Memory B cell (primary cell): ENCODE data around the gene AADAT.

Experiments
- ATAC-seq: fragments of 150-1000 bp; cut with Tn5 transposase; 2 replicates; pipeline ENCODE4 v1.10.0; 2021; ENCODE audit warnings: low read depth, mild to moderate bottlenecking, moderate library complexity
- DNase-seq, 2 donors: peaks; one replicate each; pipeline ENCODE4 v3.0.0; 2022; ENCODE audit warnings: low spot score in 2 of 2
- H3K27ac Mint-ChIP-seq: one replicate; pipeline ENCODE4 v1.8.0; 2022; ENCODE audit warnings: mild to moderate bottlenecking, moderate library complexity, mixed read lengths
- H3K27me3 Mint-ChIP-seq: one replicate; pipeline ENCODE4 v1.8.0; 2022; ENCODE audit warnings: mixed read lengths
- H3K36me3 Mint-ChIP-seq: one replicate; pipeline ENCODE4 v1.8.0; 2022; ENCODE audit warnings: mild to moderate bottlenecking, mixed read lengths
- H3K4me1 Mint-ChIP-seq: one replicate; pipeline ENCODE4 v1.8.0; 2022; ENCODE audit warnings: mixed read lengths
- H3K4me3 Mint-ChIP-seq: one replicate; pipeline ENCODE4 v1.8.0; 2022; ENCODE audit warnings: mild to moderate bottlenecking, moderate library complexity, mixed read lengths
- H3K9me3 Mint-ChIP-seq: one replicate; pipeline ENCODE4 v1.8.0; 2022; ENCODE audit warnings: mixed read lengths

The AADAT gene

GRCh38 chr4:170035231-170035630 lies 54.5 kb downstream of the AADAT start:
- H3K9me3 Mint-ChIP-seq: no peaks in the 10 kb centered on the region
- peaks cover 4% of the 10 kb centered on the region for H3K27me3 Mint-ChIP-seq
- no peaks in the 10 kb centered on the region for H3K36me3 Mint-ChIP-seq
- ATAC-seq (no peak), DNase-seq (no peak)
- H3K27ac Mint-ChIP-seq: no peak overlapping the region
- no peaks in the 10 kb centered on the region for H3K4me1 Mint-ChIP-seq
- no peak overlapping the region for H3K4me3 Mint-ChIP-seq

- Mint-ChIP-seq H3K36me3 (no peaks in the 10 kb centered on the region), H3K27me3 (peaks cover 9% of the 10 kb centered on the region), H3K4me3 (no peak overlapping the region), H3K9me3 (no peaks in the 10 kb centered on the region), H3K4me1 (no peaks in the 10 kb centered on the region), H3K27ac (no peak overlapping the region)
- ATAC-seq (no peak), DNase-seq (no peak)
Measured at GRCh38 chr4:170033999-170034398, 55.8 kb downstream of the AADAT start.

GRCh38 chr4:170030121-170030520 lies 59.6 kb downstream of the AADAT start:
- ATAC-seq (no peak), DNase-seq (no peak)
- peaks cover 5% of the 10 kb centered on the region for H3K4me1 Mint-ChIP-seq
- no peak overlapping the region for H3K4me3 Mint-ChIP-seq
- H3K27ac Mint-ChIP-seq: no peak overlapping the region
- H3K9me3 Mint-ChIP-seq: peaks cover 2% of the 10 kb centered on the region
- H3K27me3 Mint-ChIP-seq: peaks cover 9% of the 10 kb centered on the region
- no peaks in the 10 kb centered on the region for H3K36me3 Mint-ChIP-seq

GRCh38 chr4:170027181-170027829 lies 62.5 kb downstream of the AADAT start:
- peaks cover 5% of the 10 kb centered on the region for H3K4me1 Mint-ChIP-seq
- peaks cover 2% of the 10 kb centered on the region for H3K9me3 Mint-ChIP-seq
- H3K36me3 Mint-ChIP-seq: no peaks in the 10 kb centered on the region
- DNase-seq (peak; percentile 83 to 85), ATAC-seq (peak; percentile 75)
- peak overlapping the region; percentile 87 for H3K4me3 Mint-ChIP-seq
- peak overlapping the region; percentile 63 for H3K27ac Mint-ChIP-seq
- H3K27me3 Mint-ChIP-seq: peaks cover 7% of the 10 kb centered on the region

GRCh38 chr4:170026253-170027021 lies 63.3 kb downstream of the AADAT start, which contains the start of gene MFAP3L:
Gene MFAP3L (minus strand): TSS chr4:170026395. CDS start chr4:170005877, 20,518 bp downstream.
- peak within 1 kb of the TSS; percentile 87 for H3K4me3 Mint-ChIP-seq
- DNase-seq: peak; percentile 65 to 73
- ATAC-seq: peak; percentile 74
- H3K36me3 Mint-ChIP-seq: no peaks in the 10 kb centered on the region
- peaks cover 2% of the 10 kb centered on the region for H3K9me3 Mint-ChIP-seq
- H3K27ac Mint-ChIP-seq: peak within 1 kb of the TSS; percentile 63
- H3K4me1 Mint-ChIP-seq: peaks cover 5% of the 10 kb centered on the region
- peaks cover 7% of the 10 kb centered on the region for H3K27me3 Mint-ChIP-seq

- Mint-ChIP-seq H3K27ac (no peak overlapping the region), H3K4me3 (peak overlapping the region; percentile 76), H3K27me3 (peaks cover 9% of the 10 kb centered on the region), H3K9me3 (peaks cover 2% of the 10 kb centered on the region), H3K4me1 (peaks cover 5% of the 10 kb centered on the region), H3K36me3 (no peaks in the 10 kb centered on the region)
- ATAC-seq: no peak
- peak in 1 of 2 donors; percentile 4 for DNase-seq
Measured at GRCh38 chr4:170025523-170026252, 64.1 kb downstream of the AADAT start.

GRCh38 chr4:170022211-170022610 lies 67.5 kb downstream of the AADAT start:
- peaks cover 5% of the 10 kb centered on the region for H3K27me3 Mint-ChIP-seq
- H3K4me3 Mint-ChIP-seq: no peak overlapping the region
- peaks cover 1% of the 10 kb centered on the region for H3K4me1 Mint-ChIP-seq
- DNase-seq: no peak
- ATAC-seq: no peak
- no peaks in the 10 kb centered on the region for H3K9me3 Mint-ChIP-seq
- no peak overlapping the region for H3K27ac Mint-ChIP-seq
- no peaks in the 10 kb centered on the region for H3K36me3 Mint-ChIP-seq

- Mint-ChIP-seq H3K27me3 (peaks cover 10% of the 10 kb centered on the region), H3K36me3 (no peaks in the 10 kb centered on the region), H3K4me3 (no peak overlapping the region), H3K4me1 (no peaks in the 10 kb centered on the region), H3K27ac (no peak overlapping the region), H3K9me3 (no peaks in the 10 kb centered on the region)
- ATAC-seq: no peak
- no peak for DNase-seq
Measured at GRCh38 chr4:170017252-170017651, 72.5 kb downstream of the AADAT start.

- peaks cover 2% of the 10 kb centered on the region for H3K9me3 Mint-ChIP-seq
- no peaks in the 10 kb centered on the region for H3K36me3 Mint-ChIP-seq
- peaks cover 7% of the 10 kb centered on the region for H3K27me3 Mint-ChIP-seq
- H3K27ac Mint-ChIP-seq: no peak overlapping the region
- ATAC-seq (no peak), DNase-seq (no peak)
- no peak overlapping the region for H3K4me3 Mint-ChIP-seq
- no peaks in the 10 kb centered on the region for H3K4me1 Mint-ChIP-seq
Measured at GRCh38 chr4:170015285-170015684, 74.5 kb downstream of the AADAT start.

- no peak for DNase-seq
Measured at GRCh38 chr4:170014359-170015011, 75.3 kb downstream of the AADAT start.

GRCh38 chr4:170012629-170012958 lies 77.2 kb downstream of the AADAT start:
- no peak overlapping the region for H3K27ac Mint-ChIP-seq
- no peak for DNase-seq
- H3K36me3 Mint-ChIP-seq: no peaks in the 10 kb centered on the region
- H3K4me1 Mint-ChIP-seq: peaks cover 10% of the 10 kb centered on the region
- H3K4me3 Mint-ChIP-seq: no peak overlapping the region
- H3K27me3 Mint-ChIP-seq: peaks cover 7% of the 10 kb centered on the region
- no peak for ATAC-seq
- H3K9me3 Mint-ChIP-seq: peaks cover 3% of the 10 kb centered on the region

More at GRCh38 chr4:170014359-170015011, 75.3 kb downstream of the AADAT start:
- H3K4me3 Mint-ChIP-seq: no peak overlapping the region
- no peaks in the 10 kb centered on the region for H3K36me3 Mint-ChIP-seq
- ATAC-seq: no peak
- peaks cover 3% of the 10 kb centered on the region for H3K9me3 Mint-ChIP-seq
- no peaks in the 10 kb centered on the region for H3K4me1 Mint-ChIP-seq
- H3K27ac Mint-ChIP-seq: no peak overlapping the region
- H3K27me3 Mint-ChIP-seq: peaks cover 7% of the 10 kb centered on the region

GRCh38 chr4:170011921-170012628 lies 77.7 kb downstream of the AADAT start:
- no peak for ATAC-seq
- H3K27ac Mint-ChIP-seq: no peak overlapping the region

More at GRCh38 chr4:170011921-170012628, 77.7 kb downstream of the AADAT start:
- Mint-ChIP-seq H3K36me3 (no peaks in the 10 kb centered on the region), H3K4me3 (no peak overlapping the region), H3K4me1 (peaks cover 10% of the 10 kb centered on the region), H3K27me3 (peaks cover 7% of the 10 kb centered on the region), H3K9me3 (peaks cover 3% of the 10 kb centered on the region)
- no peak for DNase-seq
